NCI-H146 treated with DMSO at 0.1 percent for 48 hours (cell line): ENCODE results near the gene PECR.
"Not testable (repeated sequence)": the region's sequence is repeated elsewhere in the genome, so short reads cannot be mapped to it uniquely, and the experiment has no call there.

Source experiments
- DNase-seq: peaks from one replicate; lab custom pipeline; 2025; ENCODE audit not compliant: unreplicated experiment; lab: John Stamatoyannopoulos, UW

PECR gene

GRCh38 chr2:216003876-216004696, 77.5 kb downstream of the PECR start:
- DNase-seq = no peak

DNA sequence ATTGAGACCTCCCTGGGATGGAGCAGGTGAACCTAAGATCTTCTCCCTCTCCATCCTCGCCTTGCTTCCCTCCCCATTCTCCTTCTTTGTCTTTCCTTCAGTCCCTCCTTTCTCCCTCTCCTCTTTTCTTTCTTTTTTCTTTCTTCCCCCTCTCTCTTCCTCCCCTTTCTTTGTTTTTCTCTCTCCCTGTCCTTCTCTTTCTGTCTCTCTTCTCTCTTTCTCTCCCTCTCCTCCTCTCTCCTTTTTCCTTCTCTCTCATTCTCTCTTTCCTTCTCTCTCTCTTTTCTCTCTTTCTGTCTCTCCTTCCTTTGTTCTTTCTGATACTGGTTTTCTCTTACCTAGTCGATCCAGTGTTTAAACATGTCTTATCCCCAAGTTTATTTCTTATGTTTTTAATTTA, 78.9 kb downstream of the PECR start:
- no peak for DNase-seq

DNA sequence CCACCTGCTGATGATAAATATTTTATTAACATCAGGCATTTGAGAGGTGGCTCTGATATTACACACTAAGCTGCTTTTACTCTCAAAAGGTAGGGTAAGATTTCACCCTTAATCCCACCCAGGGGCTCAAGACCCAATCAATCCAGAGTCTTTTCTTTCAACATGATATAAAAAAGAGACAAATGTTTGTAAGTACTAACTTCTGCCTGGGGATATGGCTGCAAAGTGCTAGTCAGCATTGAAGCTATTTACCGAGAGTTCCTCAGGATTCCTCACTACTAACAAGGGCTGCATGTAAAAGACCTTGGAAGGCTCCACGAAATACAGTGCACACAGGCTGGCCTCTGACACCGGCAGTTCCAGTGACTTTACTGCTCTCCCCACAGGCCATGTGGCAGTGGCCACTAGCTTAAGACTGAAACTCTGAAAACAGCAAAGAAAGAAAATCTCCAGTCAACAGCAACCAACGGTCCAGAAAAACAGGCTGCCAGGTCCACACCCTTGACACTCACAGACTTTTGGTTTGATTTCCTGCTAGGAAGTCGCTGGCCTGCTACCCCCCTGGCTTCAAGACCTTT, 79.4 kb downstream of the PECR start:
- no peak for DNase-seq

DNA sequence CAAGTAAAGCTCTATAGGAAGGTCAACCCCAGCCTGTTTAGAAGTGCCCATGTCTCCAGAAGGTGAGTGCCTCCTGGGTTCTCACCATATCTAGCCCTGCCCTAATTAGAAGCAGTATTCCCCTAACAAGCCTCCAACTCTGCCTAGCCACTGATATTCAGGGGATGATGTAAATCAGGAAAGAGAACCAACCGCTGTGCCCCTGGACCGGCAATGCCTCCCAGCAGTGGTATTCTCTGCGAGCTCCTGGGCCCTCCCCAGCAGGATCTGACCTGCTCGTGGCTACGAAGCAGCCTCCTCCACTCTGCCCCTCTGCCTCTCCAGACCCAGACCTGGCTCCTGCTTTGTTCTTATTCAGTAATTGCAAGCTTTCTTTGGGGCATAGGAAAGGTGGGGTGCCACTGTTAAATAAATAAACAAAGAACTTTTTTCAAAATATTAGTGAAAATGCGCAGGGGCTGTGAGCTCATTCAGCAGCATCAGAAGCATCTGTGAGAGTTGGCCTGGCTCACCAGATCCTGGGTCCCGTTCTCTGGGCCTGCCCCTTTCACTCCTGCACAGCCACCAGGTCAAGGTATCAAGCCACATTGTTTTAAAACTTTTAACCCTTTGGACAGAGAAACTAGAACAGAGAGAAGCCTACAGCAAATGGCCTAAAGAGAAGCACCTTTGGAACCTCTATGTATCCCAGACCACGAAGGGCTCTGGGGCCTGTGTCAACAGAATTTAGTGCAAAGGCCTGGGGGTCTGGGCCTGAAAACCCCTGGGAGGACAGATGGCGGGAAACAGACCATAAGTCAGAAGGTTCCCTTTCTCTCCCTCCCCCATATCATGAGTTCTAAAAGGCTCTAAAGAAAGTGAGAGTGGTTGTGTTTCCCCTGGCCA, 80.2 kb downstream of the PECR start:
- no peak for DNase-seq

- DNase-seq = no peak
Measured at GRCh38 chr2:215998636-215999035, 83.0 kb downstream of the PECR start.

- DNase-seq = no peak
Measured at GRCh38 chr2:215997219-215997618, 84.4 kb downstream of the PECR start.

- DNase-seq = no peak
Measured at GRCh38 chr2:215994911-215995310, 86.7 kb downstream of the PECR start.

DNA sequence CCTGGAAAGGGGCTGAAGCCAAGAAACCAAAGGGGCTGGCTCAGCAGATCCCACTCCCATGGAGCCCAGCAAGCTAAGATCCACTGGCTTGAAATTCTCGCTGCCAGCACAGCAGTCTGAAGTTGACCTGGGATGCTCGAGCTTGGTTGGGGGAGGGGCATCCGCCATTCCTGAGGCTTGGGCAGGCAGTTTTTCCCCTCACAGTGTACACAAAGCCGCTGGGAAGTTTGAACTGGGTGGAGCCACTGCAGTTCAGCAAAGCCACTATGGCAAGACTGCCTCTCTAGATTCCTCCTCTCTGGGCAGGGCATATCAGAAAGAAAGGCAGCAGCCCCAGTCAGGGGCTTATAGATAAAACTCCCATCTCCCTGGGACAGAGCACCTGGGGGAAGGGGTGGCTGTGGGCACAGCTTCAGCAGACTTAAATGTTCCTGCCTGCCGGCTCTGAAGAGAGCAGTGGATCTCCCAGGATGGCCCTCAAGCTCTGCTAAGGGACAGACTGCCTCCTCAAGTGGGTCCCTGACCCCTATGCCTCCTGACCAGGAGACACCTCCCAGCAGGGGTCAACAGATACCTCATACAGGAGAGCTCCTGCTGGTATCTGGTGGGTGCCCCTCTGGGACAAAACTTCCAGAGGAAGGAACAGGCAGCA, 92.9 kb downstream of the PECR start:
- DNase-seq = not testable (repeated sequence)
